GM12865 (cell line): ENCODE data around the gene ALDH7A1.
"Not testable (repeated sequence)": the region's sequence is repeated elsewhere in the genome, so short reads cannot be mapped to it uniquely, and the experiment has no call there.

Experiments used
- DNase-seq: peaks from one replicate; pipeline ENCODE4 v3.0.0; 2010; ENCODE audit warnings: low read depth
- H3K4me3 ChIP-seq: 2 replicates; pipeline ENCODE4 v1.5.1; 2011; ENCODE audit warnings: mild to moderate bottlenecking, low read depth, low read length, control low read depth
- TF ChIP-seq, protein P1 (sequence below): IDR thresholded peaks from 2 replicates; pipeline ENCODE4 v1.5.1; 2011; ENCODE audit warnings: low read length, control low read depth, low read depth, inconsistent platforms; ENCODE audit not compliant: insufficient read depth; ENCODE audit errors: missing control alignments

Gene ALDH7A1

GRCh38 chr5:126628102-126628501 is 33.1 kb upstream of the ALDH7A1 start:
- no peak overlapping the region for H3K4me3 ChIP-seq
- TF ChIP-seq, protein P1, sequence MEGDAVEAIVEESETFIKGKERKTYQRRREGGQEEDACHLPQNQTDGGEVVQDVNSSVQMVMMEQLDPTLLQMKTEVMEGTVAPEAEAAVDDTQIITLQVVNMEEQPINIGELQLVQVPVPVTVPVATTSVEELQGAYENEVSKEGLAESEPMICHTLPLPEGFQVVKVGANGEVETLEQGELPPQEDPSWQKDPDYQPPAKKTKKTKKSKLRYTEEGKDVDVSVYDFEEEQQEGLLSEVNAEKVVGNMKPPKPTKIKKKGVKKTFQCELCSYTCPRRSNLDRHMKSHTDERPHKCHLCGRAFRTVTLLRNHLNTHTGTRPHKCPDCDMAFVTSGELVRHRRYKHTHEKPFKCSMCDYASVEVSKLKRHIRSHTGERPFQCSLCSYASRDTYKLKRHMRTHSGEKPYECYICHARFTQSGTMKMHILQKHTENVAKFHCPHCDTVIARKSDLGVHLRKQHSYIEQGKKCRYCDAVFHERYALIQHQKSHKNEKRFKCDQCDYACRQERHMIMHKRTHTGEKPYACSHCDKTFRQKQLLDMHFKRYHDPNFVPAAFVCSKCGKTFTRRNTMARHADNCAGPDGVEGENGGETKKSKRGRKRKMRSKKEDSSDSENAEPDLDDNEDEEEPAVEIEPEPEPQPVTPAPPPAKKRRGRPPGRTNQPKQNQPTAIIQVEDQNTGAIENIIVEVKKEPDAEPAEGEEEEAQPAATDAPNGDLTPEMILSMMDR, result no peak
- DNase-seq, result no peak

DNA sequence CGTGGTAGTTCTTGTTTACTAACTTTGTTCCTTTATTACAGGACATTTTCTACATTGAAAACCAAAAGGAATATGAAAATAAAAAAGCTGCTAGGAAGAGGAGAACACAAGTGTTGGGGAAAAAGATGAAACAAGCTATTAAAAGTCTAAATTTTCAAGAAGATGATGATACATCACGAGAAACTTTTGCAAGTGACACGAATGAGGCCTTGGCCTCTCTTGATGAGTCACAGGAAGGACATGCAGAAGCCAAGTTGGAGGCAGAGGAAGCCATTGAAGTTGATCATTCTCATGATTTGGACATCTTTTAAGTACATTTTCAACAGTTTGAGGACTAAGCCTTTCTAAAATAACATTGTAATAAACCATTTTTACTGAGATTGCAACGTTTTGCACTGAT is 29.5 kb upstream of the ALDH7A1 start:
- no peak for DNase-seq
- H3K4me3 ChIP-seq, result no peak overlapping the region
- TF ChIP-seq, protein P1, result no peak

- TF ChIP-seq, protein P1, result no peak
- H3K4me3 ChIP-seq, result no peak overlapping the region
- DNase-seq, result no peak
Observed at GRCh38 chr5:126619781-126620180, 24.8 kb upstream of the ALDH7A1 start.

DNA sequence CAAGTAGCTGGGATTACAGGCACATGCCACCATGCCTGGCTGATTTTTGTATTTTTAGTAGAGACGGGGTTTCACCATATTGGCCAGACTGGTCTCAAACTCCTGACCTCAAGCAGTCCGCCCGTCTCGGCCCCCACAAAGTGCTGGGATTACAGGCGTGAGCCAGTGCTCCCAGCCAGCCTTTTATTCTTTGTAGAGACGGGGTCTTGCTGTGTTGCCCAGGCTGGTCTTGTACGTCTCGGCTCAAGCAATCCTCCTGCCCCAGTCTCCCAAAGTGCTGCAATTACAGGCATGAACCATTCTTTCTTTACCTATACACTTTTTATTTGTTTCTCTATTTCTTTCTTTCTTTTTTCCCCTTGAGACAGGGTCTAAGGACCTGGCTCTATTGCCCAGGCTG is 22.6 kb upstream of the ALDH7A1 start:
- not testable (repeated sequence) for DNase-seq, H3K4me3 ChIP-seq

GRCh38 chr5:126615286-126615685 is 20.3 kb upstream of the ALDH7A1 start:
- peak; percentile 82 for DNase-seq
- TF ChIP-seq, protein P1, result peak; percentile 29
- no peak overlapping the region for H3K4me3 ChIP-seq

DNA sequence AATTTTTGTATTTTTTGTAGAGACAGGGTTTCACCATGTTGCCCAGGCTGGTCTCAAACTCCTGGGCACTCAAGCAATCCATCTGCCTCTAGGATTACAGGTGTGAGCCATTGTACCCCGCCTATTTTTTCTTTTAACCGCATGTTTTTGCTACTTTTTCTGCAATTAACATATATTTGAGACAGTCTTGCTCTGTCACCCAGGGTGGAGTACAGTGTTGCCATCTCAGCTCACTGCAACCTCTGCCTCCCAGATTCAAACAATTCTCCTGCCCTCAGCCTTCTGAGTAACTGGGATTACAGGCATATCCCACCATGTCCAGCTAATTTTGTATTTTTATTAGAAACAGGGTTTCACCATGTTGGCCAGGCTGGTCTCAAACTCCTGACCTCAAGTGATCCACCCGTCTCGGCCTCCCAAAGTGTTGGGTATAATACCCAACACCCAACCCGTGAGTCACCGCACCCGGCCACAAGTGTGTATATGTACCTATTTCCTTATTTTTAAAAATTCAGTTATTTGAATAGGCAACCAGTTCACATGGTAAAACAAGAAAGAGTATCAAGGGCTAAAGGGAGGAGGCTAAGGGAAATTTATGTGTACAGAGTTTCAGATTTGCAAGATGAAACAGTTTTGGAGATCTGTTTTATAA is 19.0 kb upstream of the ALDH7A1 start:
- TF ChIP-seq, protein P1, result no peak
- no peak overlapping the region for H3K4me3 ChIP-seq
- DNase-seq, result no peak

- TF ChIP-seq, protein P1, result no peak
- DNase-seq, result no peak
- H3K4me3 ChIP-seq, result no peak overlapping the region
Observed at GRCh38 chr5:126610616-126611015, 15.6 kb upstream of the ALDH7A1 start.
